ENCODE measurements around the gene SPINK8.

DNA sequence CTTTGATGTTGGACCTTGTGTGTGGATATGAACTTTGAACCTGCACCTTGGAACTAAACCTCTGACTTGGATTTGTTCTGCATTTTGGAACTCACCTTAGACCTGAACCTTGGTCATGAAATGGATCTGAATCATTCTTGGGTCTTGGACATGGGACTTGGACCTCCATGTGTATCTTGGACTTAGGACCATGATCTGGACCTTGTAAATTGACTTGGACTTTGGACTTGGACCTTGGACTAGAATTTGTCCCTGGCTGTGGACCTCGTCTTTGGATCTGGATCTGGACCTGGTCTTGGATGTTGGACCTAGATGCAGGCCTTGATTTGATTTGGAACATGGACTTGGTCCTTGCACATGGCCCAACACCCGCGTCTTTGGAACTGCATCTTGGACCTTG is 47.2 kb downstream of the SPINK8 start:
- no peak for TF ChIP-seq EP300 (IDR thresholded peaks at IDR 0.05)
- TF ChIP-seq, protein P1, sequence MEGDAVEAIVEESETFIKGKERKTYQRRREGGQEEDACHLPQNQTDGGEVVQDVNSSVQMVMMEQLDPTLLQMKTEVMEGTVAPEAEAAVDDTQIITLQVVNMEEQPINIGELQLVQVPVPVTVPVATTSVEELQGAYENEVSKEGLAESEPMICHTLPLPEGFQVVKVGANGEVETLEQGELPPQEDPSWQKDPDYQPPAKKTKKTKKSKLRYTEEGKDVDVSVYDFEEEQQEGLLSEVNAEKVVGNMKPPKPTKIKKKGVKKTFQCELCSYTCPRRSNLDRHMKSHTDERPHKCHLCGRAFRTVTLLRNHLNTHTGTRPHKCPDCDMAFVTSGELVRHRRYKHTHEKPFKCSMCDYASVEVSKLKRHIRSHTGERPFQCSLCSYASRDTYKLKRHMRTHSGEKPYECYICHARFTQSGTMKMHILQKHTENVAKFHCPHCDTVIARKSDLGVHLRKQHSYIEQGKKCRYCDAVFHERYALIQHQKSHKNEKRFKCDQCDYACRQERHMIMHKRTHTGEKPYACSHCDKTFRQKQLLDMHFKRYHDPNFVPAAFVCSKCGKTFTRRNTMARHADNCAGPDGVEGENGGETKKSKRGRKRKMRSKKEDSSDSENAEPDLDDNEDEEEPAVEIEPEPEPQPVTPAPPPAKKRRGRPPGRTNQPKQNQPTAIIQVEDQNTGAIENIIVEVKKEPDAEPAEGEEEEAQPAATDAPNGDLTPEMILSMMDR (IDR thresholded peaks at IDR 0.05): no peak
- no peak for TF ChIP-seq POLR2A (IDR thresholded peaks at IDR 0.05)
- no peak for TF ChIP-seq POLR2AphosphoS5 (IDR thresholded peaks at IDR 0.05)

Measured in upper lobe of left lung (tissue), 4 donors.